ENCODE data around the gene PIK3C2G. TPM values are rescaled to one million over a fixed set of nuclear protein-coding genes. Genes with fewer than 3 reads are reported as not detected.

The PIK3C2G gene
- total RNA-seq, 1 donor from 2014 or later: 0.85 TPM

- no peak for DNase-seq (ENCODE audit: low read depth)
Observed at GRCh38 chr12:18345021-18345735, 83.9 kb downstream of the PIK3C2G start.

GRCh38 chr12:18352312-18352711, 91.0 kb downstream of the PIK3C2G start:
- no peak for DNase-seq (ENCODE audit: low read depth)

- no peak for DNase-seq (ENCODE audit: low read depth)
Observed at GRCh38 chr12:18355429-18355828, 94.1 kb downstream of the PIK3C2G start.

GRCh38 chr12:18358077-18358476, 96.8 kb downstream of the PIK3C2G start:
- no peak for DNase-seq (ENCODE audit: low read depth)

GRCh38 chr12:18358930-18359329, 97.6 kb downstream of the PIK3C2G start:
- no peak for DNase-seq (ENCODE audit: low read depth)

- no peak for DNase-seq (ENCODE audit: low read depth)
Observed at GRCh38 chr12:18361433-18361832, 100.1 kb downstream of the PIK3C2G start.

GRCh38 chr12:18363321-18363720, 102.0 kb downstream of the PIK3C2G start:
- DNase-seq (ENCODE audit: low read depth): no peak

- DNase-seq (ENCODE audit: low read depth): no peak
Observed at GRCh38 chr12:18368594-18368993, 107.3 kb downstream of the PIK3C2G start.

- no peak for DNase-seq (ENCODE audit: low read depth)
Observed at GRCh38 chr12:18373181-18373580, 111.9 kb downstream of the PIK3C2G start.

GRCh38 chr12:18375131-18375530, 113.8 kb downstream of the PIK3C2G start:
- no peak for DNase-seq (ENCODE audit: low read depth)

- no peak for DNase-seq (ENCODE audit: low read depth)
Observed at GRCh38 chr12:18375583-18375982, 114.3 kb downstream of the PIK3C2G start.

- peak; percentile 3 for DNase-seq (ENCODE audit: low read depth)
Observed at GRCh38 chr12:18382236-18382885, 121.0 kb downstream of the PIK3C2G start.

GRCh38 chr12:18383203-18383602, 121.9 kb downstream of the PIK3C2G start:
- peak; percentile 81 for DNase-seq (ENCODE audit: low read depth)

GRCh38 chr12:18387706-18388105, 126.4 kb downstream of the PIK3C2G start:
- no peak for DNase-seq (ENCODE audit: low read depth)

GRCh38 chr12:18389820-18390219, 128.5 kb downstream of the PIK3C2G start:
- no peak for DNase-seq (ENCODE audit: low read depth)

GRCh38 chr12:18391151-18391550, 129.8 kb downstream of the PIK3C2G start:
- DNase-seq (ENCODE audit: low read depth): peak; percentile 73

GRCh38 chr12:18394742-18395141, 133.4 kb downstream of the PIK3C2G start:
- DNase-seq (ENCODE audit: low read depth): no peak

GRCh38 chr12:18400186-18400585, 138.9 kb downstream of the PIK3C2G start:
- peak; percentile 21 for DNase-seq (ENCODE audit: low read depth)

- DNase-seq (ENCODE audit: low read depth): no peak
Observed at GRCh38 chr12:18402872-18403611, 141.7 kb downstream of the PIK3C2G start.

GRCh38 chr12:18411453-18411852, 150.1 kb downstream of the PIK3C2G start:
- DNase-seq (ENCODE audit: low read depth): no peak

- no peak for DNase-seq (ENCODE audit: low read depth)
Observed at GRCh38 chr12:18414671-18415070, 153.4 kb downstream of the PIK3C2G start.

- DNase-seq (ENCODE audit: low read depth): no peak
Observed at GRCh38 chr12:18415227-18415626, 153.9 kb downstream of the PIK3C2G start.

- DNase-seq (ENCODE audit: low read depth): no peak
Observed at GRCh38 chr12:18416412-18416811, 155.1 kb downstream of the PIK3C2G start.
